GM23338 (cell line): ENCODE results near the gene BRK1. TPM values are rescaled to one million over a fixed set of nuclear protein-coding genes. Genes with fewer than 3 reads are reported as not detected.
"Not testable (repeated sequence)": the region's sequence is repeated elsewhere in the genome, so short reads cannot be mapped to it uniquely, and the experiment has no call there.

Source experiments
- ATAC-seq: fragments of 200-7000 bp; cut with Tn5 transposase; 3 replicates; pipeline ENCODE4 v1.9.1; 2020
- DNase-seq: peaks from one replicate; pipeline ENCODE4 v3.0.0-alpha.2; 2015; ENCODE audit warnings: low spot score
- H2AFZ ChIP-seq: fragments of 200-600 bp; sonication (generic); 2 replicates; pipeline ENCODE4 v1.8.0; 2016; ENCODE audit warnings: antibody characterized with exemption, mild to moderate bottlenecking, moderate library complexity
- H3F3A ChIP-seq: fragments of 200-600 bp; sonication (generic); replicated peaks from 2 replicates; pipeline ENCODE4 v1.8.0; 2017; ENCODE audit warnings: antibody characterized with exemption, mixed run types, low read depth
- H3K27ac ChIP-seq: fragments of 200-600 bp; sonication (generic); 2 replicates; pipeline ENCODE4 v1.6.1; 2016; ENCODE audit warnings: low read depth
- H3K27me3 ChIP-seq: fragments of 200-600 bp; sonication (generic); 2 replicates; pipeline ENCODE4 v1.8.0; 2016; ENCODE audit warnings: mild to moderate bottlenecking, mixed run types, moderate library complexity; ENCODE audit not compliant: insufficient read depth
- H3K36me3 ChIP-seq: fragments of 200-600 bp; sonication (generic); 2 replicates; pipeline ENCODE4 v1.8.0; 2016; ENCODE audit warnings: mild to moderate bottlenecking; ENCODE audit not compliant: insufficient read depth
- H3K4me1 ChIP-seq: fragments of 200-600 bp; sonication (generic); 2 replicates; pipeline ENCODE4 v1.8.0; 2016; ENCODE audit warnings: mild to moderate bottlenecking, moderate library complexity; ENCODE audit not compliant: insufficient read depth
- H3K4me2 ChIP-seq: fragments of 200-600 bp; sonication (generic); 2 replicates; pipeline ENCODE4 v1.7.1; 2017; ENCODE audit warnings: mixed run types
- H3K4me3 ChIP-seq: fragments of 200-600 bp; sonication (generic); 2 replicates; pipeline ENCODE4 v1.6.1; 2016; ENCODE audit warnings: mixed run types
- H3K79me2 ChIP-seq: fragments of 200-600 bp; sonication (generic); replicated peaks from 2 replicates; pipeline ENCODE4 v1.8.0; 2017; ENCODE audit warnings: mild to moderate bottlenecking; ENCODE audit not compliant: insufficient read depth
- H3K9me2 ChIP-seq: fragments of 200-600 bp; sonication (generic); 2 replicates; pipeline ENCODE4 v1.8.0; 2017; ENCODE audit not compliant: insufficient read depth
- H4K20me1 ChIP-seq: fragments of 200-600 bp; sonication (generic); replicated peaks from 2 replicates; pipeline ENCODE4 v1.8.0; 2017; ENCODE audit warnings: mild to moderate bottlenecking; ENCODE audit not compliant: insufficient read depth
- H3K27ac Mint-ChIP-seq: 2 replicates; pipeline ENCODE4 v1.8.0; 2020; ENCODE audit warnings: inconsistent platforms, mild to moderate bottlenecking, moderate library complexity, mixed read lengths
- H3K27me3 Mint-ChIP-seq: 3 replicates; pipeline ENCODE4 v1.8.0; 2022; ENCODE audit warnings: low read depth, mild to moderate bottlenecking, moderate library complexity, mixed read lengths, inconsistent platforms; ENCODE audit not compliant: insufficient read depth, poor library complexity
- H3K36me3 Mint-ChIP-seq: 3 replicates; pipeline ENCODE4 v1.8.0; 2021; ENCODE audit warnings: low read depth, mild to moderate bottlenecking, inconsistent platforms, moderate library complexity, mixed read lengths
- H3K4me1 Mint-ChIP-seq: 3 replicates; pipeline ENCODE4 v1.8.0; 2020; ENCODE audit warnings: mild to moderate bottlenecking, inconsistent platforms, mixed read lengths
- H3K4me3 Mint-ChIP-seq: 3 replicates; pipeline ENCODE4 v1.8.0; 2021; ENCODE audit warnings: moderate library complexity, mild to moderate bottlenecking, inconsistent platforms, mixed read lengths
- H3K9me3 Mint-ChIP-seq: 3 replicates; pipeline ENCODE4 v1.8.0; 2020; ENCODE audit warnings: moderate library complexity, mild to moderate bottlenecking, inconsistent platforms, mixed read lengths
- polyA plus RNA-seq: library from polyadenylated mRNA; unstranded; fragments of >200 nt; fragmentation: Nextera tagmentation; extraction: Ambion mirVana; gene quantifications from 2 replicates; pipeline ENCODE4 v1.2.1, GENCODE V29; 2016
- total RNA-seq: library from RNA; depleted of rRNA; stranded (reverse); fragments of >200 nt; shearing (Covaris generic); gene quantifications from 2 replicates; pipeline ENCODE4 v1.2.3, GENCODE V29; 2014; rRNA removed

Gene BRK1
- total and polyA plus RNA-seq, 2 experiments from 2014 or later, result 130 to 165 TPM

GRCh38 chr3:10175334-10175733, 59.9 kb downstream of the BRK1 start:
- DNase-seq, H3K36me3 ChIP-seq, H3K4me3 ChIP-seq, H3K4me1 ChIP-seq, H3K36me3 Mint-ChIP-seq, H3K79me2 ChIP-seq, H3K27ac Mint-ChIP-seq, H3K27me3 ChIP-seq, H3K9me3 Mint-ChIP-seq, H3K9me2 ChIP-seq, H2AFZ ChIP-seq, H3K4me2 ChIP-seq, H3K4me1 Mint-ChIP-seq, H3K4me3 Mint-ChIP-seq, H4K20me1 ChIP-seq, ATAC-seq, H3K27me3 Mint-ChIP-seq, H3K27ac ChIP-seq, H3F3A ChIP-seq: not testable (repeated sequence)

GRCh38 chr3:10176150-10176549, 60.7 kb downstream of the BRK1 start:
- H3K4me3 ChIP-seq, H3K27ac Mint-ChIP-seq, H3K36me3 ChIP-seq, H3K27me3 ChIP-seq, H3K4me1 ChIP-seq, H3K27ac ChIP-seq, H3K36me3 Mint-ChIP-seq, H4K20me1 ChIP-seq, H3F3A ChIP-seq, H3K79me2 ChIP-seq, H3K4me2 ChIP-seq, H3K4me3 Mint-ChIP-seq, H3K9me3 Mint-ChIP-seq, H3K27me3 Mint-ChIP-seq, H3K4me1 Mint-ChIP-seq, ATAC-seq, H3K9me2 ChIP-seq, DNase-seq, H2AFZ ChIP-seq: not testable (repeated sequence)

Other genes with a start within 250 kb of the BRK1 start
- not detected in 2 replicates for gene CIDEC, start 235.4 kb upstream of the BRK1 start, total RNA-seq
- not detected in 2 replicates for gene CIDEC, start 235.4 kb upstream of the BRK1 start, polyA plus RNA-seq
- gene JAGN1, start 225.1 kb upstream of the BRK1 start, total RNA-seq, result 22.5 and 23.7 TPM in 2 replicates
- gene JAGN1, start 225.1 kb upstream of the BRK1 start, polyA plus RNA-seq, result 27.9 and 32.0 TPM in 2 replicates
- gene IL17RE, start 212.8 kb upstream of the BRK1 start, total RNA-seq, result 3.4 and 4.3 TPM in 2 replicates
- gene IL17RE, start 212.8 kb upstream of the BRK1 start, polyA plus RNA-seq, result 1.0 and 1.1 TPM in 2 replicates
- 12.6 and 15.0 TPM in 2 replicates for gene IL17RC, start 198.6 kb upstream of the BRK1 start, total RNA-seq
- gene IL17RC, start 198.6 kb upstream of the BRK1 start, polyA plus RNA-seq, result 8.4 and 10.2 TPM in 2 replicates
- 8.4 and 11.5 TPM in 2 replicates for gene CRELD1, start 181.8 kb upstream of the BRK1 start, total RNA-seq
- gene CRELD1, start 181.8 kb upstream of the BRK1 start, polyA plus RNA-seq, result 13.1 and 14.3 TPM in 2 replicates
- gene PRRT3, start 163.3 kb upstream of the BRK1 start, total RNA-seq, result 5.1 and 6.9 TPM in 2 replicates
- gene PRRT3, start 163.3 kb upstream of the BRK1 start, polyA plus RNA-seq, result 4.3 TPM in 2 replicates
- gene EMC3, start 128.8 kb upstream of the BRK1 start, total RNA-seq, result 23.8 and 36.2 TPM in 2 replicates
- 42.8 and 46.5 TPM in 2 replicates for gene EMC3, start 128.8 kb upstream of the BRK1 start, polyA plus RNA-seq
- gene FANCD2, start 89.2 kb upstream of the BRK1 start, total RNA-seq, result 71.6 and 94.4 TPM in 2 replicates
- 59.5 and 61.5 TPM in 2 replicates for gene FANCD2, start 89.2 kb upstream of the BRK1 start, polyA plus RNA-seq
- gene FANCD2OS, start 7.4 kb upstream of the BRK1 start, total RNA-seq, result not detected in 2 replicates
- gene FANCD2OS, start 7.4 kb upstream of the BRK1 start, polyA plus RNA-seq, result 0.94 TPM in 1 of 2 replicates, not detected in the other
- 46.7 and 62.8 TPM in 2 replicates for gene VHL, start 26.1 kb downstream of the BRK1 start, total RNA-seq
- 16.7 and 18.7 TPM in 2 replicates for gene VHL, start 26.1 kb downstream of the BRK1 start, polyA plus RNA-seq
- gene IRAK2, start 49.2 kb downstream of the BRK1 start, total RNA-seq, result 0.85 and 1.4 TPM in 2 replicates
- gene IRAK2, start 49.2 kb downstream of the BRK1 start, polyA plus RNA-seq, result 0.37 and 0.68 TPM in 2 replicates
- 19.1 and 21.8 TPM in 2 replicates for gene TATDN2, start 132.8 kb downstream of the BRK1 start, total RNA-seq
- gene TATDN2, start 132.8 kb downstream of the BRK1 start, polyA plus RNA-seq, result 4.8 and 6.1 TPM in 2 replicates
- not detected in 2 replicates for gene GHRL, start 177.3 kb downstream of the BRK1 start, total RNA-seq
- 0.52 and 0.78 TPM in 2 replicates for gene GHRL, start 177.3 kb downstream of the BRK1 start, polyA plus RNA-seq
- gene SEC13, start 205.4 kb downstream of the BRK1 start, total RNA-seq, result 108 and 132 TPM in 2 replicates
- gene SEC13, start 205.4 kb downstream of the BRK1 start, polyA plus RNA-seq, result 106 and 109 TPM in 2 replicates